ENCODE data around the gene ZNF83. TPM values are rescaled to one million over a fixed set of nuclear protein-coding genes. Genes with fewer than 3 reads are reported as not detected.
"Not testable (repeated sequence)": the region's sequence is repeated elsewhere in the genome, so short reads cannot be mapped to it uniquely, and the experiment has no call there.

ZNF83 gene
- total RNA-seq, 1 experiment from 2014 or later = 19.4 TPM

- no peak for DNase-seq (ENCODE audit: low spot score)
- in situ Hi-C loops (cut with HindIII; ENCODE audit: low sequenced_read_pairs) = no loop called here
Measured at GRCh38 chr19:52648336-52649016, 10.3 kb upstream of the ZNF83 start.

GRCh38 chr19:52646571-52647217 lies 8.5 kb upstream of the ZNF83 start:
- DNase-seq (ENCODE audit: low spot score) = no peak
- in situ Hi-C loops (cut with HindIII; ENCODE audit: low sequenced_read_pairs) = no loop called here

- no peak for DNase-seq (ENCODE audit: low spot score)
- in situ Hi-C loops (cut with HindIII; ENCODE audit: low sequenced_read_pairs) = no loop called here
Measured at GRCh38 chr19:52640916-52641315, 2.8 kb upstream of the ZNF83 start.

GRCh38 chr19:52639996-52640395 lies 1.8 kb upstream of the ZNF83 start:
- no peak for DNase-seq (ENCODE audit: low spot score)
- in situ Hi-C loops (cut with HindIII; ENCODE audit: low sequenced_read_pairs) = no loop called here

- in situ Hi-C loops (cut with HindIII; ENCODE audit: low sequenced_read_pairs) = no loop called here
- no peak for DNase-seq (ENCODE audit: low spot score)
Measured at GRCh38 chr19:52638601-52639000, 446 bp upstream of the ZNF83 start.

DNA sequence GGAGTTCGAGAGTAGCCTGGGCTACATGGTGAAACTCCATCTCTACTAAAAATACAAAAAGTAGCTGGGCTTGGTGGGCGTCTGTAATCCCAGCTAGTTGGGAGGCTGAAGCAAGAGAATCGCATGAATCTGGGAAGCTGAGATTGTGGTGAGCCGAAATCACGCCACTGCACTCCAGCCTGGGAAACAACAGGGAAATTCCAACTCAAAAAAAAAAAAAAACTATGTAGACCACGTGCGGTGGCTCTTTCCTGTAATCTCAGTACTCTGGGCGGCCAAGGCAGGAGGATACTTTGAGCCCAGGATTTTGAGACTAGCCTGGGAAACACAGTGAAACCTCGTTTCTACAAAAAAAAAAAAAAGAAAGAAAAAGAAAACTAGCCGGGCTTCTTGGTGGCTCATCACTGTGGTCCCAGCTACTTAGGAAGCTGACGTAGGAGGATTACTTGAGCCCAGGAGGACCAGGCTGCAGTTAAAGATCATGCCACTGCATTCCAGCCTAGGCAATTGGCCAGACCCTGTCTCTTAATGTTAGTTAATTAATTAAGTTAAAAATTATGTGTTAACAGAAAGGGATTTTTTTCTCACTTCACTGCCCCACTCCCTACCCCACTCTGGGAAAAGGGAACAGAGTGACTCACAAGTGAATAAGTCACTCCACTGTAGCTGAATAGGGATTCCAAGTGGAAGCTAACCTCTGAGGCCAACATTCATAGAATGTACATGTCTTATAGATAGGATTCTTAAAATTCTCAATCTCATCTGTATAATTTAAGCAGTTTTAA lies 2.2 kb downstream of the ZNF83 start:
- in situ Hi-C loops (cut with HindIII; ENCODE audit: low sequenced_read_pairs) = no loop called here

GRCh38 chr19:52627441-52627840 lies 10.7 kb downstream of the ZNF83 start:
- DNase-seq (ENCODE audit: low spot score); in situ Hi-C loops (cut with HindIII; ENCODE audit: low sequenced_read_pairs): not testable (repeated sequence)

More for the DNA sequence above, 2.2 kb downstream of the ZNF83 start:
- no peak for DNase-seq (ENCODE audit: low spot score)

- in situ Hi-C loops (cut with HindIII; ENCODE audit: low sequenced_read_pairs) = no loop called here
- DNase-seq (ENCODE audit: low spot score) = no peak
Measured at GRCh38 chr19:52626915-52627314, 11.2 kb downstream of the ZNF83 start.

- in situ Hi-C loops (cut with HindIII; ENCODE audit: low sequenced_read_pairs) = no loop called here
- no peak for DNase-seq (ENCODE audit: low spot score)
Measured at GRCh38 chr19:52622261-52622660, 15.9 kb downstream of the ZNF83 start.

DNA sequence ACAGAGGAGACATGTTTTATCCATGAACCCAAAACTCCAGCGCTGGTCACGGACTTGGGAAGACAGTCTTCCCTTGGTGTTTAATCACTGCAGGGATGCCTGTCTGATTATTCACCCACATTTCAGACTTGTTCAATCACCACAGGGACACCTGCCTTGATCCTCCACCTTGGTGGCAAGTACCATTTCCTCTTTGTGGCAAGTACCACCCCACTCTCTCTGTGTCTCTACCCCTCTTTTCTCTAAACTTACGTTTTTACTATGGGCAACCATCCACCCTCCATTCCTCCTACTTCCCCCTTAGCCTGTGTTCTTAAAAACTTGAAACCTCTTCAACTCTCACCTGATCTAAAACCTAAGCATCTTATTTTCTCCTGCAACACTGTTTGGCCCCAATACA lies 16.8 kb downstream of the ZNF83 start:
- DNase-seq (ENCODE audit: low spot score) = no peak
- in situ Hi-C loops (cut with HindIII; ENCODE audit: low sequenced_read_pairs) = no loop called here

- in situ Hi-C loops (cut with HindIII; ENCODE audit: low sequenced_read_pairs) = no loop called here
Measured at GRCh38 chr19:52613299-52613906, 24.8 kb downstream of the ZNF83 start.

GRCh38 chr19:52603558-52604207 lies 34.5 kb downstream of the ZNF83 start:
- no peak for DNase-seq (ENCODE audit: low spot score)
- in situ Hi-C loops (cut with HindIII; ENCODE audit: low sequenced_read_pairs) = no loop called here

More at GRCh38 chr19:52613299-52613906, 24.8 kb downstream of the ZNF83 start:
- no peak for DNase-seq (ENCODE audit: low spot score)

DNA sequence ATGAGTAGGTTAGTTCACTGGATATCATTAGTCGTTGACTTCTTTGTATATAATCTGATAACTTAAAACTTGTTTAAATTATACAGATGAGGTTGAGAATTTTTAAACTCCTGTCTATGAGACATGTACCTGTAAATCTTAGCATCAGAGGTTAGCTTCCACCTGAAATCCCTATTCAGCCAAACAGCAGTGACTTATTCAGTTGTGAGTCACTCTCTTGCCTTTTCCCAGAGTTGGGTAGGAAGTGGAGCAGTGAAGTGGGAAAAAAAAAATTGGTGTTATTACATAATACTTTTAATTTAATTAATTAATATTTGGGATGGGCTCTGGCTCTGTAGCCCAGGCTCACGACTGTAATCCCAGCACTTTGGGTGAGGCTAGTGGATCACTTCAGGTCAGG lies 35.2 kb downstream of the ZNF83 start:
- DNase-seq (ENCODE audit: low spot score) = no peak
- in situ Hi-C loops (cut with HindIII; ENCODE audit: low sequenced_read_pairs) = no loop called here

DNA sequence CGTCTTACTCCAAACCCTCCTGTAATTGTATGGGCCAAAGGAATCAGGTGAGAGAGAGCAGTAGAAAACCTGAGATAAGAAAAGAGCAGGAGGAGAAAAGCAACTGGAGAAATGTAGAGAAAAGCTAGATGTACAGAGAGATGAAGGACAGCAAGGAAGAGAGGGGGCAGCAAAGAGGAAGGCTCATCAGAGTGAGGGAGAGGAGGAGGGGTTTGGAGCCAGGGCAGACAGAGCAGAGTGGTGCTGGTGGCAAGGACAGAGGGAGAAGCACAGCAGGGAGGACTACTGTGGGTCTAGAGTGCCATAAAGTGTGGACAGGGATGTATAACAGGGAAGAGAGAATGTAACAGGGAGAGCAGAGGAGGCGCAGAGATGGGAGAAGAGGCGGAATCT lies 36.2 kb downstream of the ZNF83 start:
- DNase-seq (ENCODE audit: low spot score) = peak; percentile 27
- in situ Hi-C loops (cut with HindIII; ENCODE audit: low sequenced_read_pairs) = not testable (repeated sequence)

DNA sequence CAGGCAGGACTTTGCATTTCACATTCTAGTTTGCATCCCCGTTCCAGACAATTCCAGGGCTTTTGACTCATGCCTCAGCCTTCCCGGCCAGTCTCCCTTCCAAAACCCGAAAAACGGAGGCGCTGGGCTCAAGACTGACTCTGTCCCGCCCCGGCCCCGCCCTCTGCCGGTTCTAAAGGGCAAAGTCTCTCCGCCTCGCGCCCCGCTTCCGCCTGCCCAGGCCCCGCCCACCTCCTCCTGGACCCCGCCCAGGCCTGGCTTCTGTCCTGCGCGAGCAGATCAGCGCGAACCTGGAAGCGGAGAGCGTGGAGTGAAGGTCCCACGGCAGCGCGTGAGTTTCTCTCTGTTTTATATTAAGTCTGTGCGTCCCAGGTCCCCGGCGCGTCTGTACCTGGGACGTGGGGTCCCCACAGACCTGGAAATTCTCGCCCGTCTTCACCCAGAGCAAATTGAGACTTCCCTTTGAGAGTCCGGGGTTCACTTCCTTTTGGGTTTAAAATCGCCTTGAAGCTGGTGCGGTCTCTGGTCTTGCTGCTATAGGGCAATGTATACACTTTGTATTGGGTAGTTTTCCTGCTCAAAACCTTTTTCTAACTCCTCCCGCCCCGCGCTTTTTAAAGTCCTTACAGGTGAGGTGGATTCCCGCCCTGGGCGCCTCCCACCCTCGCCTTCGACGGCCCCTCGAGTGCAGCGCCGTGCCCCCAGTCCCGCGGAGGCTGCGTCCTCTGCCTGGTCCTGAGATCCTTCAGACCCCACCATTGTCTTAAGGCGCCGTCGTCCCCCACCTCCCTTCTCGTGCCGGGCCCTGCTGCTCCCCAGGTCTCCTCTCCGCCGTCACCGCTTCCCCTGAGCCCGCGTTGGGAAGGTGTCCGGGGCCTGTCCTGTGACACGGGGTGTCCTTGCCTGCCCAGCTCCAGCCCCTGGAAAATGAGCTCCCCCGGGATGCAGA lies 36.9 kb downstream of the ZNF83 start:
- in situ Hi-C loops (cut with HindIII; ENCODE audit: low sequenced_read_pairs) = no loop called here
- peak; percentile 86 for DNase-seq (ENCODE audit: low spot score)

GRCh38 chr19:52600639-52601024 lies 37.5 kb downstream of the ZNF83 start:
- in situ Hi-C loops (cut with HindIII; ENCODE audit: low sequenced_read_pairs) = no loop called here
- no peak for DNase-seq (ENCODE audit: low spot score)

DNA sequence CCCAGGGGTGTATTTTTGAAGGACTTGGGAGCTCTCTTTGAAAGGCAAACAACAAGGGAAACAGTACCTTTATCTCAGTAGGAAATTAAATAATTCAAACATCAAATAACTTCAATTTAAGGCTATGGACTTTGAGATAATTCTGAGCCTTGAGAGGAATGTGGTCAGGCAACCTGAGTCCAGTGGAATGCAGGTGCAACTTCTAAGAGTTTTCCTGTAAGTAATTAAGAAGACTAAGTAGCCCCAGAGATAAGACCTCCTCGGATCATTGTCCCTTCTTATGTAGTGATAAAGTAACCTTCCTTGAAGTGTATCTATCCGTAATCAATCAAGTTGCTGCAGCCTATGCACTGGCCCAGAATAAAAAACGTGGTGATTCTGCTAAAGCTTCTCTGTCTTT lies 38.9 kb downstream of the ZNF83 start:
- no peak for DNase-seq (ENCODE audit: low spot score)
- in situ Hi-C loops (cut with HindIII; ENCODE audit: low sequenced_read_pairs) = no loop called here

DNA sequence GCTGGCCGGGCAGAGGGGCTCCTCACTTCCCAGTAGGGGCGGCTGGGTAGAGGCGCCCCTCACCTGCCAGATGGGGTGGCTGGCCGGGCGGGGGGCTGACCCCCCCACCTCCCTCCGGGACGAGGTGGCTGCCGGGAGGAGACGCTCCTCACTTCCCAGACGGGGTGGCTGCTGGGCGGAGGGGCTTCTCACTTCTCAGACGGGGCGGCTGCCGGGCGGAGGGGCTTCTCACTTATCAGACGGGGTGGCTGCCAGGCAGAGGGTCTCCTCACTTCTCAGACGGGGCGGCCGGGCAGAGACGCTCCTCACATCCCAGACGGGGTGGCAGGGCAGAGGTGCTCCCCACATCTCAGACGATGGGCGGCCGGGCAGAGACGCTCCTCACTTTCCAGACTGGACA lies 44.7 kb downstream of the ZNF83 start:
- DNase-seq (ENCODE audit: low spot score); in situ Hi-C loops (cut with HindIII; ENCODE audit: low sequenced_read_pairs): not testable (repeated sequence)
